HL-60 (cell line): Measurements from ENCODE around the gene KCNAB1.
A peak's percentile ranks its signal among the peaks of the same experiment; 100 is the strongest.

ENCODE experiments used
- DNase-seq, 2 experiments: peaks; one replicate each; pipeline ENCODE4 v3.0.0-alpha.2; 2010 to 2020; ENCODE audit warnings: low read depth in 1 of 2, low spot score in 1 of 2
- H3K27ac ChIP-seq: fragments of 250-450 bp; sonication (Bioruptor Pico); replicated peaks from 2 replicates; pipeline ENCODE4 v1.5.1; 2020; ENCODE audit warnings: mild to moderate bottlenecking, moderate library complexity
- H3K27me3 ChIP-seq: fragments of 250-450 bp; sonication (Bioruptor Pico); 2 replicates; pipeline ENCODE4 v1.5.1; 2021; ENCODE audit warnings: mild to moderate bottlenecking, moderate library complexity; ENCODE audit not compliant: insufficient read depth, poor library complexity, severe bottlenecking
- H3K4me3 ChIP-seq: replicated peaks from 2 replicates; pipeline ENCODE4 v1.5.1; 2011; ENCODE audit warnings: mild to moderate bottlenecking, control low read depth, low read length; ENCODE audit not compliant: insufficient read depth
- GABPA ChIP-seq: IDR thresholded peaks from 2 replicates; pipeline ENCODE4 v1.6.1; 2012; ENCODE audit warnings: low read depth
- POLR2AphosphoS5 ChIP-seq: IDR thresholded peaks from 2 replicates; pipeline ENCODE4 v1.6.1; 2012; ENCODE audit warnings: low read depth
- SPI1 ChIP-seq: IDR thresholded peaks from 2 replicates; pipeline ENCODE4 v1.6.1; 2012; ENCODE audit warnings: low read depth, mild to moderate bottlenecking, borderline replicate concordance
- TF ChIP-seq, protein P1 (sequence below): IDR thresholded peaks from one replicate; pipeline ENCODE4 v1.5.1; 2011; ENCODE audit warnings: low read length, control low read depth, inconsistent platforms; ENCODE audit not compliant: insufficient read depth
- TF ChIP-seq, protein P2 (sequence below): IDR thresholded peaks from 2 replicates; pipeline ENCODE4 v1.6.1; 2012; ENCODE audit warnings: low read depth; ENCODE audit not compliant: insufficient replicate concordance

The KCNAB1 gene

DNA sequence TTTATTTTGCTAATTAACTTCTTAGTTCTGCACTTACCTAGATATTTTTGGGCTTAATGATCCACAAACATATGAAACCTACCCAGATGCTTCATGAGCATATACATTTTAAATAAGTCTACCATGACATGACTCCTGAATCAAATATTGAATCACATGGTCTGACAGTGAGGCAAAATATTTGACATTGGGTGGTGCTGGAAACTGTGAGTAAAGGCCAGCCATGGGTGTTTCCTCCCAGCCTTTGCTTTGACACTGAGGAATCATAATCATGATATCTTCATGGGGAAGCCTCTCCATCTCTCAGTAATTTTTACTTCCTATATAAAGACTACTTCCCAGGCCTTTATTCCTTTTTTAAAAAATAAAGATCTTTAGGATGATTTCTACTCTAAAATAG is 457.4 kb downstream of the KCNAB1 start:
- no peak overlapping the region for H3K27ac ChIP-seq
- no peaks in the 10 kb centered on the region for H3K27me3 ChIP-seq
- H3K4me3 ChIP-seq: no peak overlapping the region
- TF ChIP-seq POLR2AphosphoS5 (no peak), SPI1 (no peak), GABPA (no peak)
- TF ChIP-seq, protein P1, sequence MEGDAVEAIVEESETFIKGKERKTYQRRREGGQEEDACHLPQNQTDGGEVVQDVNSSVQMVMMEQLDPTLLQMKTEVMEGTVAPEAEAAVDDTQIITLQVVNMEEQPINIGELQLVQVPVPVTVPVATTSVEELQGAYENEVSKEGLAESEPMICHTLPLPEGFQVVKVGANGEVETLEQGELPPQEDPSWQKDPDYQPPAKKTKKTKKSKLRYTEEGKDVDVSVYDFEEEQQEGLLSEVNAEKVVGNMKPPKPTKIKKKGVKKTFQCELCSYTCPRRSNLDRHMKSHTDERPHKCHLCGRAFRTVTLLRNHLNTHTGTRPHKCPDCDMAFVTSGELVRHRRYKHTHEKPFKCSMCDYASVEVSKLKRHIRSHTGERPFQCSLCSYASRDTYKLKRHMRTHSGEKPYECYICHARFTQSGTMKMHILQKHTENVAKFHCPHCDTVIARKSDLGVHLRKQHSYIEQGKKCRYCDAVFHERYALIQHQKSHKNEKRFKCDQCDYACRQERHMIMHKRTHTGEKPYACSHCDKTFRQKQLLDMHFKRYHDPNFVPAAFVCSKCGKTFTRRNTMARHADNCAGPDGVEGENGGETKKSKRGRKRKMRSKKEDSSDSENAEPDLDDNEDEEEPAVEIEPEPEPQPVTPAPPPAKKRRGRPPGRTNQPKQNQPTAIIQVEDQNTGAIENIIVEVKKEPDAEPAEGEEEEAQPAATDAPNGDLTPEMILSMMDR: no peak
- TF ChIP-seq, protein P2, sequence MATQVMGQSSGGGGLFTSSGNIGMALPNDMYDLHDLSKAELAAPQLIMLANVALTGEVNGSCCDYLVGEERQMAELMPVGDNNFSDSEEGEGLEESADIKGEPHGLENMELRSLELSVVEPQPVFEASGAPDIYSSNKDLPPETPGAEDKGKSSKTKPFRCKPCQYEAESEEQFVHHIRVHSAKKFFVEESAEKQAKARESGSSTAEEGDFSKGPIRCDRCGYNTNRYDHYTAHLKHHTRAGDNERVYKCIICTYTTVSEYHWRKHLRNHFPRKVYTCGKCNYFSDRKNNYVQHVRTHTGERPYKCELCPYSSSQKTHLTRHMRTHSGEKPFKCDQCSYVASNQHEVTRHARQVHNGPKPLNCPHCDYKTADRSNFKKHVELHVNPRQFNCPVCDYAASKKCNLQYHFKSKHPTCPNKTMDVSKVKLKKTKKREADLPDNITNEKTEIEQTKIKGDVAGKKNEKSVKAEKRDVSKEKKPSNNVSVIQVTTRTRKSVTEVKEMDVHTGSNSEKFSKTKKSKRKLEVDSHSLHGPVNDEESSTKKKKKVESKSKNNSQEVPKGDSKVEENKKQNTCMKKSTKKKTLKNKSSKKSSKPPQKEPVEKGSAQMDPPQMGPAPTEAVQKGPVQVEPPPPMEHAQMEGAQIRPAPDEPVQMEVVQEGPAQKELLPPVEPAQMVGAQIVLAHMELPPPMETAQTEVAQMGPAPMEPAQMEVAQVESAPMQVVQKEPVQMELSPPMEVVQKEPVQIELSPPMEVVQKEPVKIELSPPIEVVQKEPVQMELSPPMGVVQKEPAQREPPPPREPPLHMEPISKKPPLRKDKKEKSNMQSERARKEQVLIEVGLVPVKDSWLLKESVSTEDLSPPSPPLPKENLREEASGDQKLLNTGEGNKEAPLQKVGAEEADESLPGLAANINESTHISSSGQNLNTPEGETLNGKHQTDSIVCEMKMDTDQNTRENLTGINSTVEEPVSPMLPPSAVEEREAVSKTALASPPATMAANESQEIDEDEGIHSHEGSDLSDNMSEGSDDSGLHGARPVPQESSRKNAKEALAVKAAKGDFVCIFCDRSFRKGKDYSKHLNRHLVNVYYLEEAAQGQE: no peak
- no peak for DNase-seq

DNA sequence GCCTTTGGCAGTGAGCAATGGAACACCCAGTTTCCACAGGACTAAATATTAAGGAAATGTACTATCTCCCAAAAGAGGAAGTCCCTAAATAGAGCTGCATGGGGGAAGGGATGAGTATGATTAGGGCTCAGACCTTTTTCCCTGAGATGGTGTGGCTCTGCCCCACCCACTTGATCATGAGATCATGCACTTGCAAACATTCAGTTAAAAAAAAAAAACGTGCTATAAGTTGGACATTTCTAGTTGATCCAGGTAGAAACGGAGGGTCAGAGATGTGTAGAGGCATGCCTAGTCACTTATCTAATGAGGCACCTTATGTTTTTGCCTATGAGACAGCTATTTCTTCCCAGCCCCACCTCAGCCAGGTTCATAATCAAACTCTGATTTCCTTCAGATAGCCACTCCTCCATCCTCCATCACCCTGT is 459.1 kb downstream of the KCNAB1 start:
- H3K4me3 ChIP-seq: no peak overlapping the region
- peak overlapping the region; percentile 34 for H3K27ac ChIP-seq
- peak in 1 of 2 experiments; percentile 78 for DNase-seq
- H3K27me3 ChIP-seq: no peaks in the 10 kb centered on the region
- TF ChIP-seq, protein P1: no peak
- peak; percentile 99 for TF ChIP-seq SPI1
- no peak for TF ChIP-seq POLR2AphosphoS5

DNA sequence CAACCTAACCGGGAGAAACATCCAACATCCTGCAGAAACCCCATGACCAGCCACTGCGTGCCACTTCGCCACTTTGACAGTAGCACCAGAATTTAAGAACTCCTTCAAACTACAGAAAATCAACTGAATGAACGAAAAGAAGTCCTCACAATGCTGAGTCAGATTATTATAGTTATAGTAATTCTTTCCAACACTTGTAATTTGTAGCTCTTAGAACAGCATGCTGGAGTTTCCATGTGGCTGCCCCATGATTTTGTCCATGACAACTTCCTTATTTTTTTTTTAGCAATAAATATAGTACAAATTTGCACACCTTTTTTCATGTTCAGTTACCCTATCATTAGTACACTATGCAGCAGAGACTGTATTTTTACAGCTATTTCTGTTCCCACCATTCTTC is 460.7 kb downstream of the KCNAB1 start:
- TF ChIP-seq, protein P2: no peak
- TF ChIP-seq POLR2AphosphoS5: no peak
- TF ChIP-seq SPI1: no peak
- no peak for TF ChIP-seq GABPA
- TF ChIP-seq, protein P1: no peak
- Histone ChIP-seq H3K4me3 (no peak overlapping the region), H3K27ac (no peak overlapping the region), H3K27me3 (no peaks in the 10 kb centered on the region)
- DNase-seq: no peak

DNA sequence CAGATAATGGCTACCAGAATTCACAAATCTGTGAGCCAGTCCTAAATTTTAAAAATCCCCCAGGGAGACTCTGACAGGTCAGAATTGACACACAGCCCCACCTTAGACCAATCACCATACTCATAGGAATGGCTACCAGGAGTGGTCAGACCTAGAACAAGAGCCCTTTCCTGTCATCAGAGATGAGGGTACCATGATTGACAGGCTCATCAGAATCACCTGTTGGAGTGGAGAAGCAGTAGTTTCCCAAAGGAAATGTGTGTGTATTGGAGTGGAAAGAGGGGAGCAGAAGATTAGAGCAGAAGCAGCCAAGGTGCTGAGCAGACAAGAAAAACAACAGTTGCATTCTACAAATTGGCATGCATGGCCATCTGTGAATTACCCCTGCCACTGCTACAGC is 461.6 kb downstream of the KCNAB1 start:
- no peak for TF ChIP-seq SPI1
- no peak for TF ChIP-seq GABPA
- no peak for TF ChIP-seq POLR2AphosphoS5
- TF ChIP-seq, protein P1: no peak
- TF ChIP-seq, protein P2: no peak
- Histone ChIP-seq H3K4me3 (no peak overlapping the region), H3K27ac (no peak overlapping the region), H3K27me3 (no peaks in the 10 kb centered on the region)
- DNase-seq: no peak
